HCT116 (cell line): Measurements from ENCODE around the gene C20orf204. TPM values are rescaled to one million over a fixed set of nuclear protein-coding genes. Genes with fewer than 3 reads are reported as not detected.

Source experiments
- ATAC-seq: fragments of 200-7000 bp; cut with Tn5 transposase; 2 replicates; pipeline ENCODE4 v1.9.1; 2020; ENCODE audit warnings: mild to moderate bottlenecking, moderate library complexity
- BruUV-seq: library from RNA; stranded (reverse); fragments of 400-500 nt; replicated peaks from 2 replicates; lab custom pipeline; 2021; lab: Mats Ljungman, UMichigan
- CTCF ChIA-PET: fragments of 300-600 bp; sonication (Branson Sonifier 250); formaldehyde crosslinking; loops from one replicate; lab custom pipeline; 2021; ENCODE audit warnings: antibody characterized with exemption; lab: Charles Lee
- POLR2A ChIA-PET: fragments of 300-600, 350-600 bp; sonication (Branson Sonifier 250); formaldehyde crosslinking; loops from one replicate; lab custom pipeline; 2021; ENCODE audit warnings: antibody characterized with exemption; lab: Charles Lee
- RAD21 ChIA-PET, 2 experiments: fragments of 300-600 bp; sonication (Branson Sonifier 250); formaldehyde crosslinking; loops; one replicate each; lab custom pipeline; 2023; ENCODE audit warnings: low total read pairs in 2 of 2; ENCODE audit not compliant: uncharacterized antibody in 2 of 2, unreplicated experiment in 2 of 2, low non-redundant PET in 1 of 2; lab: Charles Lee
- DNase-seq: peaks from one replicate; pipeline ENCODE4 v3.0.0-alpha.2; 2010; ENCODE audit warnings: low read depth, low spot score
- H2AFZ ChIP-seq: fragments of 200-600 bp; shearing (Covaris generic), sonication (generic); 2 replicates; pipeline ENCODE4 v1.6.1; 2017; ENCODE audit warnings: low read depth, mixed run types, mixed read lengths, antibody characterized with exemption, low read length; ENCODE audit not compliant: poor library complexity, severe bottlenecking
- H3K27ac ChIP-seq: 2 replicates; pipeline ENCODE4 v1.5.1; 2012; ENCODE audit warnings: low read depth, low read length
- H3K27me3 ChIP-seq: fragments of 200-600 bp; sonication (generic); 2 replicates; pipeline ENCODE4 v1.6.1; 2016; ENCODE audit warnings: mixed run types, low read length, mixed read lengths; ENCODE audit not compliant: insufficient read depth
- H3K36me3 ChIP-seq, 2 experiments: fragments of 200-500 bp in 1 of 2; fragments of 200-600 bp in 1 of 2; sonication (Bioruptor generic) in 1 of 2; sonication (generic) in 1 of 2; 2 replicates each; pipeline versions ENCODE4 v1.5.1 to v1.6.1; 2014 to 2016; ENCODE audit warnings: low read length in 2 of 2, inconsistent platforms in 1 of 2, mixed read lengths in 1 of 2, mixed run types in 1 of 2; ENCODE audit not compliant: insufficient read depth in 2 of 2, control insufficient read depth in 1 of 2
- H3K4me1 ChIP-seq, 2 experiments: fragments of 200-600 bp in 1 of 2; sonication (generic) in 1 of 2; 2 replicates each; pipeline versions ENCODE4 v1.5.1 to v1.6.1; 2012 to 2017; ENCODE audit warnings: low read length in 2 of 2, inconsistent platforms in 1 of 2, mild to moderate bottlenecking in 1 of 2, mixed read lengths in 1 of 2, mixed run types in 1 of 2, moderate library complexity in 1 of 2; ENCODE audit not compliant: insufficient read depth in 2 of 2, control insufficient read depth in 1 of 2
- H3K4me2 ChIP-seq: fragments of 200-600 bp; sonication (generic); 2 replicates; pipeline ENCODE4 v1.6.1; 2017; ENCODE audit warnings: mixed run types, low read length, mixed read lengths
- H3K4me3 ChIP-seq, 2 experiments: fragments of 200-600 bp in 1 of 2; sonication (generic) in 1 of 2; replicated peaks in 1 of 2; 2 replicates each; pipeline ENCODE4 v1.5.1; 2011 to 2016; ENCODE audit warnings: low read length in 2 of 2, control low read depth in 1 of 2, low read depth in 1 of 2, mild to moderate bottlenecking in 1 of 2, mixed read lengths in 1 of 2, mixed run types in 1 of 2
- H3K79me2 ChIP-seq: fragments of 200-600 bp; sonication (generic); 2 replicates; pipeline ENCODE4 v1.6.1; 2017; ENCODE audit warnings: mild to moderate bottlenecking, mixed run types, low read length, moderate library complexity, mixed read lengths; ENCODE audit not compliant: insufficient read depth
- H3K9ac ChIP-seq: fragments of 200-600 bp; sonication (generic); 2 replicates; pipeline ENCODE4 v1.6.1; 2016; ENCODE audit warnings: low read length, mixed read lengths
- H3K9me2 ChIP-seq: fragments of 200-600 bp; sonication (generic), shearing (Covaris generic); 2 replicates; pipeline ENCODE4 v1.6.1; 2017; ENCODE audit warnings: mixed run types, mild to moderate bottlenecking, moderate library complexity; ENCODE audit not compliant: insufficient read depth
- H3K9me3 ChIP-seq, 2 experiments: fragments of 200-500 bp in 1 of 2; fragments of 200-600 bp in 1 of 2; sonication (Bioruptor generic) in 1 of 2; sonication (generic) in 1 of 2; 2 replicates each; pipeline ENCODE4 v1.6.1; 2014 to 2017; ENCODE audit warnings: low read length in 2 of 2, mixed read lengths in 2 of 2, inconsistent platforms in 1 of 2, low read depth in 1 of 2, mild to moderate bottlenecking in 1 of 2, mixed run types in 1 of 2, moderate library complexity in 1 of 2; ENCODE audit not compliant: control insufficient read depth in 1 of 2, insufficient read depth in 1 of 2
- H4K20me1 ChIP-seq: fragments of 200-600 bp; sonication (generic), shearing (Covaris generic); 2 replicates; pipeline ENCODE4 v1.6.1; 2017; ENCODE audit warnings: mixed run types, mild to moderate bottlenecking, moderate library complexity; ENCODE audit not compliant: insufficient read depth
- ELF1 ChIP-seq: IDR thresholded peaks from 2 replicates; pipeline ENCODE4 v1.6.1; 2012; ENCODE audit warnings: low read depth, borderline replicate concordance
- EZH2 ChIP-seq: fragments of 200-600 bp; sonication (generic); IDR thresholded peaks from 2 replicates; pipeline ENCODE4 v1.6.1; 2017; ENCODE audit warnings: antibody characterized with exemption, mixed run types
- EZH2phosphoT487 ChIP-seq: fragments of 200-600 bp; IDR thresholded peaks from 2 replicates; pipeline ENCODE4 v1.6.1; 2018; ENCODE audit warnings: antibody characterized with exemption, borderline replicate concordance
- POLR2A ChIP-seq: IDR thresholded peaks from 2 replicates; pipeline ENCODE4 v1.7.0; 2011; ENCODE audit warnings: borderline replicate concordance; ENCODE audit not compliant: insufficient read depth, insufficient read length; ENCODE audit errors: extremely low read depth
- POLR2AphosphoS5 ChIP-seq: IDR thresholded peaks from 2 replicates; pipeline ENCODE4 v1.6.1; 2011; ENCODE audit warnings: mild to moderate bottlenecking, low read depth, low read length, moderate library complexity
- RAD21 ChIP-seq: IDR thresholded peaks from 2 replicates; pipeline ENCODE4 v1.6.1; 2012; ENCODE audit warnings: low read depth, mild to moderate bottlenecking
- SIN3A ChIP-seq: IDR thresholded peaks from 2 replicates; pipeline ENCODE4 v1.6.1; 2012; ENCODE audit warnings: low read depth
- SRF ChIP-seq: IDR thresholded peaks from 2 replicates; pipeline ENCODE4 v1.6.1; 2012; ENCODE audit warnings: low read depth
- TCF7L2 ChIP-seq: IDR thresholded peaks from 2 replicates; pipeline ENCODE4 v1.7.0; 2011; ENCODE audit warnings: borderline replicate concordance, inconsistent platforms; ENCODE audit not compliant: insufficient read depth, insufficient read length; ENCODE audit errors: extremely low read depth
- YY1 ChIP-seq: IDR thresholded peaks from 2 replicates; pipeline ENCODE4 v1.6.1; 2011; ENCODE audit warnings: low read length, low read depth, moderate library complexity, mild to moderate bottlenecking; ENCODE audit not compliant: insufficient replicate concordance; ENCODE audit errors: extremely low read depth
- ZFX ChIP-seq: fragments of 450-650 bp; IDR thresholded peaks from 2 replicates; pipeline ENCODE4 v1.6.1; 2017
- ZNF274 ChIP-seq: fragments of 200-500 bp; sonication (Bioruptor generic); IDR thresholded peaks from 2 replicates; pipeline ENCODE4 v1.6.1; 2014; ENCODE audit warnings: mild to moderate bottlenecking, low read depth, low read length, inconsistent platforms
- intact Hi-C: fragments of 100-400 bp; cut with micrococcal nuclease; formaldehyde crosslinking; loops from 2 replicates; pipeline ENCODE4 v1.10.0; 2022
- total RNA-seq: library from RNA; stranded (reverse); gene quantifications from one replicate; pipeline ENCODE4 v1.2.1, GENCODE V29; 2021; ENCODE audit not compliant: unreplicated experiment
- TF ChIP-seq, protein P1 (sequence below): IDR thresholded peaks from 2 replicates; pipeline ENCODE4 v1.6.1; 2011; ENCODE audit warnings: mild to moderate bottlenecking, low read length, moderate library complexity; ENCODE audit not compliant: insufficient replicate concordance; ENCODE audit errors: extremely low read depth
- TF ChIP-seq, protein P2 (sequence below): IDR thresholded peaks from 2 replicates; pipeline ENCODE4 v1.6.1; 2012; ENCODE audit warnings: low read depth
- TF ChIP-seq, protein P3 (sequence below): IDR thresholded peaks from 2 replicates; pipeline ENCODE4 v1.6.1; 2012
- TF ChIP-seq, protein P4 (sequence below), 3 experiments: fragments of 200-600 bp in 1 of 3; sonication (generic) in 1 of 3; IDR thresholded peaks in 2 of 3; conservative IDR thresholded peaks in 1 of 3; 2 replicates each; pipeline ENCODE4 v1.5.1; 2012 to 2017; ENCODE audit warnings: low read depth in 2 of 3, low read length in 2 of 3, antibody characterized with exemption in 1 of 3, borderline replicate concordance in 1 of 3, control low read depth in 1 of 3, mild to moderate bottlenecking in 1 of 3, mixed read lengths in 1 of 3, mixed run types in 1 of 3, moderate library complexity in 1 of 3; ENCODE audit not compliant: insufficient read depth in 1 of 3

The C20orf204 gene
- total RNA-seq, 1 experiment from 2014 or later = 2.5 TPM

DNA sequence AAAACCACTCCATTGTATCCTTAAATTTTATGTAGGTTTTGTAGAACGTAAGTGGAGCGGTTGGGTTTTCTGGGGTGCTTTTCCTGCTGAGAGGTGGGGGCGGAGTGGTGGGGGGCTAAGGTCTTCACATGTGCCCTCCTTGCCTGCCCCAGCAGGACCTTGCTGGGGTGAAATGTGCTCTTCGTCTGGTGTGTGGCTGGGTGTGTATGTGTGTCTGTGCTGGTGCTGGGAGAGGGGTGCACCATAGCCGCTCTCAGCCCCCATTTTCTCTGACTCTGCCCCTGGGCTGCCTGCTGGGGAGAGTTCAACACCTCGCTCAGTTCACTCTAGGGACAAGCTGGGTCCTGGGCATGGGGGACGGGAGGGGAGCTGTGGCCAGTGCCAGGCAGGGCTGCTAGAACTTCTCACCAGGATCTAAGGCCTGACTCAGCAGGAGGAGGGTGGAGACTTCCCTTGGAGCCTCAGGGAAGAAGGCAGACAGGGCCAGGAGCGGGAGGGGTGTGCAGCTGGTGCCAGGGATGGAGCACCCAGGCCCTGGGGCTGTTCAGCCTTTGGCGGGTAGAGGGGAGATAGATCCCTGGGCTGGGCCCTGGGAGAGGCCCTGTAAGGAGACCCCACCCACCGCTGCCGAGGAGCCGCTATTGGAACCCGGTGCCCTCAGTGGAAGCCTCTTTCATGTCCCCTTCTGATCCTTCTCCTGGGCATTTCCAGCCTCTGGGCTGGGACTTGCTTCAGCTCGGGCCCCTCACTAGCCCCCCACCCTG lies 8.7 kb downstream of the C20orf204 start:
- no TSS peak for BruUV-seq
- ATAC-seq = peak; percentile 76
- Histone ChIP-seq H3K27me3 (no peaks in the 10 kb centered on the region), H3K4me1 (peaks cover 20 to 24% of the 10 kb centered on the region in 2 experiments), H3K9me2 (no peaks in the 10 kb centered on the region), H3K9ac (peak overlapping the region; percentile 37; the same call in 1 of the 2 replicates), H3K79me2 (no peaks in the 10 kb centered on the region), H3K4me3 (no peak overlapping the region), H3K4me2 (peak overlapping the region; percentile 59), H3K9me3 (no peaks in the 10 kb centered on the region), H3K36me3 (no peaks in the 10 kb centered on the region), H4K20me1 (no peaks in the 10 kb centered on the region), H3K27ac (peak overlapping the region; percentile 48), H2AFZ (no peak overlapping the region)
- intact Hi-C loops = no loop called here
- ChIA-PET POLR2A (interaction anchor here (0.8 to 1.0 kb wide), 2 partner anchors 9 to 87 kb away, joined by 3 read pairs; no protein-coding TSS in a partner anchor), CTCF (interaction anchor here (0.6 kb wide), 1 partner anchor 10 kb away, joined by 4 read pairs; no protein-coding TSS in a partner anchor), RAD21 (no interaction called here)
- no peak for TF ChIP-seq ZNF274
- no peak for TF ChIP-seq RAD21
- TF ChIP-seq POLR2A = no peak
- TF ChIP-seq SRF = no peak
- TF ChIP-seq, protein P1, sequence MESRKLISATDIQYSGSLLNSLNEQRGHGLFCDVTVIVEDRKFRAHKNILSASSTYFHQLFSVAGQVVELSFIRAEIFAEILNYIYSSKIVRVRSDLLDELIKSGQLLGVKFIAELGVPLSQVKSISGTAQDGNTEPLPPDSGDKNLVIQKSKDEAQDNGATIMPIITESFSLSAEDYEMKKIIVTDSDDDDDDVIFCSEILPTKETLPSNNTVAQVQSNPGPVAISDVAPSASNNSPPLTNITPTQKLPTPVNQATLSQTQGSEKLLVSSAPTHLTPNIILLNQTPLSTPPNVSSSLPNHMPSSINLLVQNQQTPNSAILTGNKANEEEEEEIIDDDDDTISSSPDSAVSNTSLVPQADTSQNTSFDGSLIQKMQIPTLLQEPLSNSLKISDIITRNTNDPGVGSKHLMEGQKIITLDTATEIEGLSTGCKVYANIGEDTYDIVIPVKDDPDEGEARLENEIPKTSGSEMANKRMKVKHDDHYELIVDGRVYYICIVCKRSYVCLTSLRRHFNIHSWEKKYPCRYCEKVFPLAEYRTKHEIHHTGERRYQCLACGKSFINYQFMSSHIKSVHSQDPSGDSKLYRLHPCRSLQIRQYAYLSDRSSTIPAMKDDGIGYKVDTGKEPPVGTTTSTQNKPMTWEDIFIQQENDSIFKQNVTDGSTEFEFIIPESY = no peak
- TF ChIP-seq, protein P2, sequence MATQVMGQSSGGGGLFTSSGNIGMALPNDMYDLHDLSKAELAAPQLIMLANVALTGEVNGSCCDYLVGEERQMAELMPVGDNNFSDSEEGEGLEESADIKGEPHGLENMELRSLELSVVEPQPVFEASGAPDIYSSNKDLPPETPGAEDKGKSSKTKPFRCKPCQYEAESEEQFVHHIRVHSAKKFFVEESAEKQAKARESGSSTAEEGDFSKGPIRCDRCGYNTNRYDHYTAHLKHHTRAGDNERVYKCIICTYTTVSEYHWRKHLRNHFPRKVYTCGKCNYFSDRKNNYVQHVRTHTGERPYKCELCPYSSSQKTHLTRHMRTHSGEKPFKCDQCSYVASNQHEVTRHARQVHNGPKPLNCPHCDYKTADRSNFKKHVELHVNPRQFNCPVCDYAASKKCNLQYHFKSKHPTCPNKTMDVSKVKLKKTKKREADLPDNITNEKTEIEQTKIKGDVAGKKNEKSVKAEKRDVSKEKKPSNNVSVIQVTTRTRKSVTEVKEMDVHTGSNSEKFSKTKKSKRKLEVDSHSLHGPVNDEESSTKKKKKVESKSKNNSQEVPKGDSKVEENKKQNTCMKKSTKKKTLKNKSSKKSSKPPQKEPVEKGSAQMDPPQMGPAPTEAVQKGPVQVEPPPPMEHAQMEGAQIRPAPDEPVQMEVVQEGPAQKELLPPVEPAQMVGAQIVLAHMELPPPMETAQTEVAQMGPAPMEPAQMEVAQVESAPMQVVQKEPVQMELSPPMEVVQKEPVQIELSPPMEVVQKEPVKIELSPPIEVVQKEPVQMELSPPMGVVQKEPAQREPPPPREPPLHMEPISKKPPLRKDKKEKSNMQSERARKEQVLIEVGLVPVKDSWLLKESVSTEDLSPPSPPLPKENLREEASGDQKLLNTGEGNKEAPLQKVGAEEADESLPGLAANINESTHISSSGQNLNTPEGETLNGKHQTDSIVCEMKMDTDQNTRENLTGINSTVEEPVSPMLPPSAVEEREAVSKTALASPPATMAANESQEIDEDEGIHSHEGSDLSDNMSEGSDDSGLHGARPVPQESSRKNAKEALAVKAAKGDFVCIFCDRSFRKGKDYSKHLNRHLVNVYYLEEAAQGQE = no peak
- no peak for TF ChIP-seq SIN3A
- no peak for TF ChIP-seq EZH2
- no peak for TF ChIP-seq EZH2phosphoT487
- no peak for TF ChIP-seq YY1
- TF ChIP-seq, protein P3, sequence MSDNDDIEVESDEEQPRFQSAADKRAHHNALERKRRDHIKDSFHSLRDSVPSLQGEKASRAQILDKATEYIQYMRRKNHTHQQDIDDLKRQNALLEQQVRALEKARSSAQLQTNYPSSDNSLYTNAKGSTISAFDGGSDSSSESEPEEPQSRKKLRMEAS = no peak
- TF ChIP-seq, protein P4, sequence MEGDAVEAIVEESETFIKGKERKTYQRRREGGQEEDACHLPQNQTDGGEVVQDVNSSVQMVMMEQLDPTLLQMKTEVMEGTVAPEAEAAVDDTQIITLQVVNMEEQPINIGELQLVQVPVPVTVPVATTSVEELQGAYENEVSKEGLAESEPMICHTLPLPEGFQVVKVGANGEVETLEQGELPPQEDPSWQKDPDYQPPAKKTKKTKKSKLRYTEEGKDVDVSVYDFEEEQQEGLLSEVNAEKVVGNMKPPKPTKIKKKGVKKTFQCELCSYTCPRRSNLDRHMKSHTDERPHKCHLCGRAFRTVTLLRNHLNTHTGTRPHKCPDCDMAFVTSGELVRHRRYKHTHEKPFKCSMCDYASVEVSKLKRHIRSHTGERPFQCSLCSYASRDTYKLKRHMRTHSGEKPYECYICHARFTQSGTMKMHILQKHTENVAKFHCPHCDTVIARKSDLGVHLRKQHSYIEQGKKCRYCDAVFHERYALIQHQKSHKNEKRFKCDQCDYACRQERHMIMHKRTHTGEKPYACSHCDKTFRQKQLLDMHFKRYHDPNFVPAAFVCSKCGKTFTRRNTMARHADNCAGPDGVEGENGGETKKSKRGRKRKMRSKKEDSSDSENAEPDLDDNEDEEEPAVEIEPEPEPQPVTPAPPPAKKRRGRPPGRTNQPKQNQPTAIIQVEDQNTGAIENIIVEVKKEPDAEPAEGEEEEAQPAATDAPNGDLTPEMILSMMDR (IDR thresholded peaks at IDR 0.05 in 2 of 3, conservative IDR thresholded peaks at IDR 0.05 in 1 of 3; ENCODE audit: borderline replicate concordance in 1 of 3, insufficient read depth in 1 of 3, low read depth in 2 of 3, low read length in 2 of 3) = no peak
- no peak for TF ChIP-seq ZFX
- TF ChIP-seq POLR2AphosphoS5 = peak; percentile 23; the same call in 1 of the 2 replicates
- TF ChIP-seq ELF1 = no peak
- peak; percentile 30 for TF ChIP-seq TCF7L2
- peak; percentile 29 for DNase-seq
